Measurements from ENCODE around the gene ADSS2. TPM values are rescaled to one million over a fixed set of nuclear protein-coding genes. Genes with fewer than 3 reads are reported as not detected.

The ADSS2 gene
- total and polyA plus RNA-seq, 2 donors (not counting 3 experiments of a cell fraction or from before 2014, with no cell fraction given): 35.5 to 90.6 TPM

DNA sequence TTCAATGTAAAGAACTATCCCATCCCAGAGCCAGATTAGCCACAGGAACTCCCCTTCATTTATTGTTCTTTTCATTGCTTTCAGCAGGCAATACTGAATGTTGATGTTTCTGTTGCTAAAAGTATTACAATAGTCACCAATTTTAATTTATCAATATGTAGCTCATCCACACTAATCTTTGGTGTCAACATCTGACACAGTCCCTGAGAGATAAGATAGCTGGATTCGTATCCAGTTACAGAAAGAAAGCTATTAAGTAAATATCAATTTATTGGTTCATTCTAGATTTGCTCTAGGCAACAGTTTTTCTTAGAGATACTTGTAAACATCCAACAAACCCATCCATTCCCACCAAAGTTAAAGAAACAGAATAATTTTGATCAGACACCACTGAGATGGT is 4.7 kb downstream of the ADSS2 start:
- peak overlapping the region; percentile 42 for H3K27ac ChIP-seq (ENCODE audit: insufficient read depth, low read depth, low read length)
- POLR2A ChIA-PET: no interaction called here
- H3K4me3 ChIP-seq (replicated peaks in 1 of 3; ENCODE audit: insufficient read depth in 1 of 3, low read depth in 1 of 3, low read length in 3 of 3): peak overlapping the region in 1 of 3 experiments; percentile 92
- no peaks in the 10 kb centered on the region for H3K27me3 ChIP-seq (ENCODE audit: control insufficient read depth in 2 of 2, insufficient read depth in 2 of 2, low read length in 2 of 2)
- intact Hi-C loops (cut with micrococcal nuclease) (loop anchor here (10.0 kb wide), 1 partner anchor 602 kb away; no protein-coding TSS in a partner anchor), dilution Hi-C loops (cut with MboI; ENCODE audit: extremely low pct_ligation_motif_present, low sequenced_read_pairs) (no loop called here)
- H3K9ac ChIP-seq (replicated peaks; ENCODE audit: extremely low read depth, insufficient read depth, low read length): peak overlapping the region; percentile 95
- FAIRE-seq: no peak
- H3K4me1 ChIP-seq (ENCODE audit: control insufficient read depth, extremely low read depth, insufficient read depth, low read length): peaks cover 61% of the 10 kb centered on the region
- no peaks in the 10 kb centered on the region for H4K20me1 ChIP-seq (replicated peaks; ENCODE audit: control insufficient read depth, extremely low read depth, insufficient read depth, low read length)
- CTCF ChIA-PET: interaction anchor here (1.7 to 3.4 kb wide), 4 partner anchors 9 to 32 kb away, joined by 5 to 15 read pairs (median 10); no protein-coding TSS in a partner anchor
- H3K9me1 ChIP-seq (replicated peaks; ENCODE audit: control insufficient read depth, extremely low read depth, insufficient read depth, low read length): no peaks in the 10 kb centered on the region
- H3K9me3 ChIP-seq (replicated peaks; ENCODE audit: control insufficient read depth, insufficient read depth, low read length): no peaks in the 10 kb centered on the region
- no TSS peak for BruUV-seq (replicated peaks)
- no peak for DNase-seq (ENCODE audit: low read depth, low spot score)
- no peak overlapping the region for H2AFZ ChIP-seq (ENCODE audit: low read depth, low read length)
- no peak for TF ChIP-seq POLR2AphosphoS5 (IDR thresholded peaks at IDR 0.05; ENCODE audit: insufficient read depth, low read depth, low read length)
- no peak for TF ChIP-seq EZH2 (IDR thresholded peaks at IDR 0.05; ENCODE audit: borderline replicate concordance, low read depth, low read length, severe bottlenecking)
- TF ChIP-seq FOS (IDR thresholded peaks at IDR 0.05; ENCODE audit: borderline replicate concordance, insufficient read depth, low read length): no peak
- TF ChIP-seq GATA2 (IDR thresholded peaks at IDR 0.05; ENCODE audit: insufficient read depth, insufficient read length, low read depth, low read length): no peak
- TF ChIP-seq MYC (IDR thresholded peaks at IDR 0.05; ENCODE audit: low read depth, low read length): no peak
- TF ChIP-seq, protein P1, sequence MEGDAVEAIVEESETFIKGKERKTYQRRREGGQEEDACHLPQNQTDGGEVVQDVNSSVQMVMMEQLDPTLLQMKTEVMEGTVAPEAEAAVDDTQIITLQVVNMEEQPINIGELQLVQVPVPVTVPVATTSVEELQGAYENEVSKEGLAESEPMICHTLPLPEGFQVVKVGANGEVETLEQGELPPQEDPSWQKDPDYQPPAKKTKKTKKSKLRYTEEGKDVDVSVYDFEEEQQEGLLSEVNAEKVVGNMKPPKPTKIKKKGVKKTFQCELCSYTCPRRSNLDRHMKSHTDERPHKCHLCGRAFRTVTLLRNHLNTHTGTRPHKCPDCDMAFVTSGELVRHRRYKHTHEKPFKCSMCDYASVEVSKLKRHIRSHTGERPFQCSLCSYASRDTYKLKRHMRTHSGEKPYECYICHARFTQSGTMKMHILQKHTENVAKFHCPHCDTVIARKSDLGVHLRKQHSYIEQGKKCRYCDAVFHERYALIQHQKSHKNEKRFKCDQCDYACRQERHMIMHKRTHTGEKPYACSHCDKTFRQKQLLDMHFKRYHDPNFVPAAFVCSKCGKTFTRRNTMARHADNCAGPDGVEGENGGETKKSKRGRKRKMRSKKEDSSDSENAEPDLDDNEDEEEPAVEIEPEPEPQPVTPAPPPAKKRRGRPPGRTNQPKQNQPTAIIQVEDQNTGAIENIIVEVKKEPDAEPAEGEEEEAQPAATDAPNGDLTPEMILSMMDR (IDR thresholded peaks at IDR 0.05; ENCODE audit: extremely low read depth in 1 of 2, insufficient read depth in 1 of 2, low read depth in 1 of 2, low read length in 2 of 2): no peak
- no peak for TF ChIP-seq JUN (IDR thresholded peaks at IDR 0.05; ENCODE audit: borderline replicate concordance, insufficient read depth, insufficient read length, low read depth)
- TF ChIP-seq, protein P2, sequence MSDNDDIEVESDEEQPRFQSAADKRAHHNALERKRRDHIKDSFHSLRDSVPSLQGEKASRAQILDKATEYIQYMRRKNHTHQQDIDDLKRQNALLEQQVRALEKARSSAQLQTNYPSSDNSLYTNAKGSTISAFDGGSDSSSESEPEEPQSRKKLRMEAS (IDR thresholded peaks at IDR 0.05; ENCODE audit: insufficient read depth, insufficient read length): no peak
- no peak for TF ChIP-seq POLR2A (IDR thresholded peaks at IDR 0.05; ENCODE audit: low read depth, low read length)
- peak overlapping the region; percentile 95 for H3K4me2 ChIP-seq (ENCODE audit: insufficient read depth, low read length)
- H3K79me2 ChIP-seq (ENCODE audit: control insufficient read depth, insufficient read depth, low read length): peaks cover 94% of the 10 kb centered on the region
- peaks cover 0 to 4% of the 10 kb centered on the region in 2 experiments for H3K36me3 ChIP-seq (ENCODE audit: control insufficient read depth in 2 of 2, extremely low read depth in 1 of 2, insufficient read depth in 2 of 2, low read length in 2 of 2)
